Measurements from ENCODE around the gene CEP89.

CEP89 gene

GRCh38 chr19:32924200-32924599 is 47.6 kb downstream of the CEP89 start:
- H3K27me3 ChIP-seq (ENCODE audit: control insufficient read depth in 2 of 2, insufficient read depth in 2 of 2, low read length in 2 of 2): no peaks in the 10 kb centered on the region
- peaks cover 0 to 3% of the 10 kb centered on the region in 2 donors for H3K9me3 ChIP-seq (ENCODE audit: control insufficient read depth in 2 of 2, low read length in 2 of 2)
- peaks cover 0 to 9% of the 10 kb centered on the region in 2 donors for H3K4me1 ChIP-seq (ENCODE audit: control insufficient read depth in 2 of 2, insufficient read depth in 2 of 2, low read length in 2 of 2)
- peak overlapping the region in 1 of 2 donors; percentile 14 for H3K4me3 ChIP-seq (ENCODE audit: low read length in 2 of 2)
- H3K36me3 ChIP-seq (ENCODE audit: control insufficient read depth in 2 of 2, insufficient read depth in 2 of 2, low read length in 2 of 2): peaks cover 6 to 12% of the 10 kb centered on the region in 2 donors
- H3K27ac ChIP-seq (ENCODE audit: low read depth in 2 of 2, low read length in 2 of 2): peak overlapping the region in 1 of 2 donors; percentile 68
- H3K9ac ChIP-seq (ENCODE audit: low read depth in 1 of 2, low read length in 2 of 2): no peak overlapping the region

DNA sequence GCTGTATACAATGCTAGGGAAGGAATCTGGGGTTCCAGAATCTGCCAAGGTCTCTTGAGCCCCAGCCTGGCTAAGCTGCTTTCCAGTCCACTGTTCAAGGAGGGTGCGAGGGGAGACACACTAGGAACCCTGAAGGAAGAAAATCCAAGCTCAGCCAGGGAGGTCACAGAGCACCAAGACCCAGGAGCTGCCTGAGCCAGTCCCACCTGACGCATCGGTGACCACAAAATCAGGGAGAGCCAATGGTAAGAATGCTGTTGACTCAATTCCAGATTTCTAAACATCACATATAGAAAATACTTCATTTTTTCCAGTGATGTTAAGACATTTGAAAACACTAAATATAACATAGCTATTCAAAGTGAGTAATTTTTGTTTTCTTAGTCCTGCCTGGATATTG is 50.1 kb downstream of the CEP89 start:
- Histone ChIP-seq H3K36me3 (ENCODE audit: control insufficient read depth in 2 of 2, insufficient read depth in 2 of 2, low read length in 2 of 2) (peaks cover 3 to 11% of the 10 kb centered on the region in 2 donors), H3K27me3 (ENCODE audit: control insufficient read depth in 2 of 2, insufficient read depth in 2 of 2, low read length in 2 of 2) (no peaks in the 10 kb centered on the region), H3K9ac (ENCODE audit: low read depth in 1 of 2, low read length in 2 of 2) (no peak overlapping the region), H3K9me3 (ENCODE audit: control insufficient read depth in 2 of 2, low read length in 2 of 2) (no peaks in the 10 kb centered on the region), H3K27ac (ENCODE audit: low read depth in 2 of 2, low read length in 2 of 2) (no peak overlapping the region), H3K4me1 (ENCODE audit: control insufficient read depth in 2 of 2, insufficient read depth in 2 of 2, low read length in 2 of 2) (peaks cover 0 to 9% of the 10 kb centered on the region in 2 donors), H3K4me3 (ENCODE audit: low read length in 2 of 2) (no peak overlapping the region)

GRCh38 chr19:32919365-32919764 is 52.4 kb downstream of the CEP89 start:
- H3K9me3 ChIP-seq (ENCODE audit: control insufficient read depth in 2 of 2, low read length in 2 of 2): no peaks in the 10 kb centered on the region
- no peak overlapping the region for H3K4me3 ChIP-seq (ENCODE audit: low read length in 2 of 2)
- no peak overlapping the region for H3K27ac ChIP-seq (ENCODE audit: low read depth in 2 of 2, low read length in 2 of 2)
- peaks cover 3 to 14% of the 10 kb centered on the region in 2 donors for H3K36me3 ChIP-seq (ENCODE audit: control insufficient read depth in 2 of 2, insufficient read depth in 2 of 2, low read length in 2 of 2)
- H3K27me3 ChIP-seq (ENCODE audit: control insufficient read depth in 2 of 2, insufficient read depth in 2 of 2, low read length in 2 of 2): no peaks in the 10 kb centered on the region
- peaks cover 0 to 5% of the 10 kb centered on the region in 2 donors for H3K4me1 ChIP-seq (ENCODE audit: control insufficient read depth in 2 of 2, insufficient read depth in 2 of 2, low read length in 2 of 2)
- no peak overlapping the region for H3K9ac ChIP-seq (ENCODE audit: low read depth in 1 of 2, low read length in 2 of 2)

- H3K9ac ChIP-seq (ENCODE audit: low read depth in 1 of 2, low read length in 2 of 2): no peak overlapping the region
- H3K27ac ChIP-seq (ENCODE audit: low read depth in 2 of 2, low read length in 2 of 2): no peak overlapping the region
- H3K36me3 ChIP-seq (ENCODE audit: control insufficient read depth in 2 of 2, insufficient read depth in 2 of 2, low read length in 2 of 2): peaks cover 0 to 14% of the 10 kb centered on the region in 2 donors
- no peaks in the 10 kb centered on the region for H3K27me3 ChIP-seq (ENCODE audit: control insufficient read depth in 2 of 2, insufficient read depth in 2 of 2, low read length in 2 of 2)
- H3K9me3 ChIP-seq (ENCODE audit: control insufficient read depth in 2 of 2, low read length in 2 of 2): no peaks in the 10 kb centered on the region
- no peaks in the 10 kb centered on the region for H3K4me1 ChIP-seq (ENCODE audit: control insufficient read depth in 2 of 2, insufficient read depth in 2 of 2, low read length in 2 of 2)
- H3K4me3 ChIP-seq (ENCODE audit: low read length in 2 of 2): no peak overlapping the region
Observed at GRCh38 chr19:32917616-32917996, 54.2 kb downstream of the CEP89 start.

GRCh38 chr19:32916969-32917615 is 54.7 kb downstream of the CEP89 start:
- Histone ChIP-seq H3K27ac (ENCODE audit: low read depth in 2 of 2, low read length in 2 of 2) (no peak overlapping the region), H3K9me3 (ENCODE audit: control insufficient read depth in 2 of 2, low read length in 2 of 2) (no peaks in the 10 kb centered on the region), H3K36me3 (ENCODE audit: control insufficient read depth in 2 of 2, insufficient read depth in 2 of 2, low read length in 2 of 2) (peaks cover 0 to 14% of the 10 kb centered on the region in 2 donors), H3K4me3 (ENCODE audit: low read length in 2 of 2) (no peak overlapping the region), H3K9ac (ENCODE audit: low read depth in 1 of 2, low read length in 2 of 2) (no peak overlapping the region), H3K27me3 (ENCODE audit: control insufficient read depth in 2 of 2, insufficient read depth in 2 of 2, low read length in 2 of 2) (no peaks in the 10 kb centered on the region), H3K4me1 (ENCODE audit: control insufficient read depth in 2 of 2, insufficient read depth in 2 of 2, low read length in 2 of 2) (no peaks in the 10 kb centered on the region)

DNA sequence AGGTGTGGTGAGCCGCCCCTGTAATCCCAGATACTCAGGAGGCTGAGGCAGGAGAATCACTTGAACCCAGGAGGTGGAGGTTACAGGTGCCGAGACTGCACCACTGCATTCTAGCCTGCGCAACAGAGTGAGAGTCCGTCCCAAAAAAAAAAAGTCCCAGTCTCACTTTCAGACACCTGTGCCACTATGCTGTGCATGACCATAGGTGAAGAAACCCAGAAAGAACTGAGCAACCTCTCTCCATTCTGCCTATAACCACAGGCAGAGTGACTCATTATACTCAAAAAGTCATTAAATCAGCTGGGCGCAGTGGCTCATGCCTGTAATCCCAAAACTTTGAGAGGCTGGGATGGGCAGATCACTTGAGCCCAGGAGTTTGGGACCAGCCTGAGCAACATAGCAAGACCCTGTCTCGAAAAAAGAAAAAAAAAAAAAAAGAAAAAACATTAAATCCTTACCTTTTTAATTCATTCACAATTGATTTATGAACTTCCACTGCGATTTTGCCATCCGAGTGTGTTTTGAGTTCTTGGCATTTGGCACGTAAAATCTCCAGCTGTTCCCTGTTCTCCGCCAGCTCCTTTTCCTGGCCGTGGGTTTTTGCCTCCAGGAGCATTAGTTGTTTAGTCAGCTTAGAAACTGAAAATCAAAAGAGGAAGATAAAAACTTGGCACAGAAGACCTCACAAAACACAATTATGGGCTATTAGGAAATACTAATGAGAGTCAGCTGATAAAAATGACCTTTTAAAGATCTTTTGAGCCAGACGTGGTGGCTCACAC is 56.7 kb downstream of the CEP89 start:
- Histone ChIP-seq H3K27me3 (ENCODE audit: control insufficient read depth in 2 of 2, insufficient read depth in 2 of 2, low read length in 2 of 2) (no peaks in the 10 kb centered on the region), H3K4me3 (ENCODE audit: low read length in 2 of 2) (no peak overlapping the region), H3K4me1 (ENCODE audit: control insufficient read depth in 2 of 2, insufficient read depth in 2 of 2, low read length in 2 of 2) (no peaks in the 10 kb centered on the region), H3K27ac (ENCODE audit: low read depth in 2 of 2, low read length in 2 of 2) (no peak overlapping the region), H3K9ac (ENCODE audit: low read depth in 1 of 2, low read length in 2 of 2) (no peak overlapping the region), H3K36me3 (ENCODE audit: control insufficient read depth in 2 of 2, insufficient read depth in 2 of 2, low read length in 2 of 2) (peaks cover 0 to 11% of the 10 kb centered on the region in 2 donors), H3K9me3 (ENCODE audit: control insufficient read depth in 2 of 2, low read length in 2 of 2) (no peaks in the 10 kb centered on the region)

GRCh38 chr19:32911467-32911866 is 60.3 kb downstream of the CEP89 start:
- Histone ChIP-seq H3K36me3 (ENCODE audit: control insufficient read depth in 2 of 2, insufficient read depth in 2 of 2, low read length in 2 of 2) (peaks cover 0 to 15% of the 10 kb centered on the region in 2 donors), H3K9me3 (ENCODE audit: control insufficient read depth in 2 of 2, low read length in 2 of 2) (no peaks in the 10 kb centered on the region), H3K4me3 (ENCODE audit: low read length in 2 of 2) (no peak overlapping the region), H3K4me1 (ENCODE audit: control insufficient read depth in 2 of 2, insufficient read depth in 2 of 2, low read length in 2 of 2) (no peaks in the 10 kb centered on the region), H3K27me3 (ENCODE audit: control insufficient read depth in 2 of 2, insufficient read depth in 2 of 2, low read length in 2 of 2) (no peaks in the 10 kb centered on the region), H3K9ac (ENCODE audit: low read depth in 1 of 2, low read length in 2 of 2) (no peak overlapping the region), H3K27ac (ENCODE audit: low read depth in 2 of 2, low read length in 2 of 2) (no peak overlapping the region)

- H3K4me1 ChIP-seq (ENCODE audit: control insufficient read depth in 2 of 2, insufficient read depth in 2 of 2, low read length in 2 of 2): no peaks in the 10 kb centered on the region
- H3K27me3 ChIP-seq (ENCODE audit: control insufficient read depth in 2 of 2, insufficient read depth in 2 of 2, low read length in 2 of 2): no peaks in the 10 kb centered on the region
- H3K27ac ChIP-seq (ENCODE audit: low read depth in 2 of 2, low read length in 2 of 2): no peak overlapping the region
- no peak overlapping the region for H3K4me3 ChIP-seq (ENCODE audit: low read length in 2 of 2)
- peaks cover 0 to 15% of the 10 kb centered on the region in 2 donors for H3K36me3 ChIP-seq (ENCODE audit: control insufficient read depth in 2 of 2, insufficient read depth in 2 of 2, low read length in 2 of 2)
- H3K9ac ChIP-seq (ENCODE audit: low read depth in 1 of 2, low read length in 2 of 2): no peak overlapping the region
- no peaks in the 10 kb centered on the region for H3K9me3 ChIP-seq (ENCODE audit: control insufficient read depth in 2 of 2, low read length in 2 of 2)
Observed at GRCh38 chr19:32910874-32911273, 60.9 kb downstream of the CEP89 start.

DNA sequence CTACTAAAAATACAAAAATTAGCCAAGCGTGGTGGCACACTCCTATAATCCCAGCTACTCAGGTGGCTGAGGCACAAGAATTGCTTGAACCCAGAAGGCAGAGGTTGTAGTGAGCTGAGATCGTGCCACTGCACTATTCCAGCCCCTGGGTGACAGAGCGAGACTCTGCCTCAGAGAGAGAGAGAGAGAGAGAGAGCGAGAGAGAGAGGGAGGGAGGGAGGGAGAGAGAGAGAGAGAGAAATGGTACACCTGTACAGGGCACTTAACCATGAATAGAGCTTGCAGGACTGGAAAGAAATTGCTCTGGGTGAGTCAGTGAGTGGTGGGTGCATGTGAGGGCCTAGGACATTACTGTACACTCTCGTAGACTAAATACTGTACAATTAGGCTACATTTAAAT is 61.7 kb downstream of the CEP89 start:
- Histone ChIP-seq H3K9ac (ENCODE audit: low read depth in 1 of 2, low read length in 2 of 2) (no peak overlapping the region), H3K9me3 (ENCODE audit: control insufficient read depth in 2 of 2, low read length in 2 of 2) (no peaks in the 10 kb centered on the region), H3K27me3 (ENCODE audit: control insufficient read depth in 2 of 2, insufficient read depth in 2 of 2, low read length in 2 of 2) (no peaks in the 10 kb centered on the region), H3K4me1 (ENCODE audit: control insufficient read depth in 2 of 2, insufficient read depth in 2 of 2, low read length in 2 of 2) (no peaks in the 10 kb centered on the region), H3K36me3 (ENCODE audit: control insufficient read depth in 2 of 2, insufficient read depth in 2 of 2, low read length in 2 of 2) (peaks cover 0 to 15% of the 10 kb centered on the region in 2 donors), H3K27ac (ENCODE audit: low read depth in 2 of 2, low read length in 2 of 2) (no peak overlapping the region), H3K4me3 (ENCODE audit: low read length in 2 of 2) (no peak overlapping the region)

GRCh38 chr19:32909257-32909656 is 62.5 kb downstream of the CEP89 start:
- Histone ChIP-seq H3K9ac (ENCODE audit: low read depth in 1 of 2, low read length in 2 of 2) (no peak overlapping the region), H3K36me3 (ENCODE audit: control insufficient read depth in 2 of 2, insufficient read depth in 2 of 2, low read length in 2 of 2) (peaks cover 0 to 12% of the 10 kb centered on the region in 2 donors), H3K9me3 (ENCODE audit: control insufficient read depth in 2 of 2, low read length in 2 of 2) (no peaks in the 10 kb centered on the region), H3K27me3 (ENCODE audit: control insufficient read depth in 2 of 2, insufficient read depth in 2 of 2, low read length in 2 of 2) (no peaks in the 10 kb centered on the region), H3K27ac (ENCODE audit: low read depth in 2 of 2, low read length in 2 of 2) (no peak overlapping the region), H3K4me3 (ENCODE audit: low read length in 2 of 2) (no peak overlapping the region), H3K4me1 (ENCODE audit: control insufficient read depth in 2 of 2, insufficient read depth in 2 of 2, low read length in 2 of 2) (no peaks in the 10 kb centered on the region)

Measured in mucosa of rectum (tissue), 2 donors.